K562 (cell line): ENCODE data around the gene PRF1. TPM values are rescaled to one million over a fixed set of nuclear protein-coding genes. Genes with fewer than 3 reads are reported as not detected.

Experiments
- DIDO1 ChIP-seq: fragments of 450-650 bp; IDR thresholded peaks from 2 replicates; pipeline ENCODE4 v1.6.1; 2016; ENCODE audit warnings: low read depth, missing biosample characterization, missing genetic modification characterization
- E2F1 ChIP-seq: sonication (generic); formaldehyde crosslinking; IDR thresholded peaks from 2 replicates; pipeline ENCODE4 v1.8.1; 2023; ENCODE audit warnings: mild to moderate bottlenecking, missing genetic modification reagents, moderate library complexity
- EP400 ChIP-seq: fragments of 450-650 bp; IDR thresholded peaks from 2 replicates; pipeline ENCODE4 v1.6.1; 2017; ENCODE audit warnings: antibody characterized with exemption, mild to moderate bottlenecking, moderate library complexity
- FOXA3 ChIP-seq, 2 experiments: fragments of 450-650 bp in 1 of 2; sonication (generic) in 1 of 2; formaldehyde crosslinking; IDR thresholded peaks in 1 of 2; conservative IDR thresholded peaks in 1 of 2; 2 replicates each; pipeline versions ENCODE4 v1.4.0 to v1.8.0; 2020 to 2022; ENCODE audit warnings: mild to moderate bottlenecking in 2 of 2, missing genetic modification reagents in 1 of 2
- KDM2B ChIP-seq: fragments of 250-450 bp; sonication (Bioruptor Pico); IDR thresholded peaks from 2 replicates; pipeline ENCODE4 v1.8.0; 2021; ENCODE audit warnings: mild to moderate bottlenecking, moderate library complexity
- MTA3 ChIP-seq: fragments of 450-650 bp; formaldehyde crosslinking; IDR thresholded peaks from 2 replicates; pipeline ENCODE4 v1.6.1; 2017; ENCODE audit warnings: mild to moderate bottlenecking, borderline replicate concordance
- NCOA4 ChIP-seq: fragments of 450-650 bp; IDR thresholded peaks from 2 replicates; pipeline ENCODE4 v1.6.1; 2018; ENCODE audit warnings: mild to moderate bottlenecking; ENCODE audit not compliant: partially characterized antibody
- NR2C1 ChIP-seq, 2 experiments: fragments of 450-650 bp; IDR thresholded peaks; 2 replicates each; pipeline ENCODE4 v1.6.1; 2017; ENCODE audit warnings: mild to moderate bottlenecking in 2 of 2, antibody characterized with exemption in 1 of 2, inconsistent platforms in 1 of 2, missing compliant biosample characterization in 1 of 2, missing genetic modification characterization in 1 of 2
- PHF8 ChIP-seq: fragments of 200-600 bp; sonication (generic); IDR thresholded peaks from 2 replicates; pipeline ENCODE4 v1.6.1; 2012; ENCODE audit warnings: mixed run types, mild to moderate bottlenecking, inconsistent platforms, low read length, moderate library complexity, borderline replicate concordance
- TBL1XR1 ChIP-seq, 2 experiments: IDR thresholded peaks; 2 replicates each; pipeline ENCODE4 v1.6.1; 2012; ENCODE audit warnings: improper control_type of control experiment in 2 of 2, low read length in 2 of 2, mild to moderate bottlenecking in 1 of 2
- ZKSCAN1 ChIP-seq: fragments of 150-350 bp; IDR thresholded peaks from 2 replicates; pipeline ENCODE4 v1.6.1; 2016; ENCODE audit warnings: low read depth, low read length
- ZNF175 ChIP-seq: fragments of 200-800 bp; sonication (Bioruptor generic); IDR thresholded peaks from 2 replicates; pipeline ENCODE4 v1.6.1; 2016; ENCODE audit warnings: low read depth, mild to moderate bottlenecking, missing genetic modification characterization, missing compliant biosample characterization
- polyA plus RNA-seq, 8 experiments: library from polyadenylated mRNA; depleted of rRNA in 4 of 8; stranded (reverse) in 5 of 8; unstranded in 3 of 8; fragments of >200 nt; fragmentation: Nextera tagmentation in 2 of 8; fragmentation: Illumina TruSeq in 1 of 8; extraction: Ambion mirVana in 2 of 8; extraction: Trizol in 1 of 8; gene quantifications; 2 replicates each; pipeline versions ENCODE4 v1.2.1 to v1.2.3, GENCODE V29; 2011 to 2014; ENCODE audit warnings: inconsistent platforms in 1 of 8, missing spikeins in 1 of 8
- total RNA-seq, 7 experiments: library from RNA; depleted of rRNA in 6 of 7; stranded (reverse); fragments of >200 nt in 6 of 7; fragmentation: Illumina TruSeq in 2 of 7; extraction: Trizol in 2 of 7; gene quantifications; 2 replicates each; pipeline versions ENCODE4 v1.2.1 to v1.2.3, GENCODE V29; 2011 to 2021; ENCODE audit warnings: low replicate concordance in 1 of 7
- TF ChIP-seq, protein P1 (sequence below): fragments of 450-650 bp; IDR thresholded peaks from 2 replicates; pipeline ENCODE4 v1.6.1; 2016; ENCODE audit warnings: mild to moderate bottlenecking, moderate library complexity

PRF1 gene
- total and polyA plus RNA-seq, 9 of the 15 experiments (the other 6 are each of a cell fraction or from before 2014, with no cell fraction given) = 3.8 to 8.6 (median 6.3) TPM

DNA sequence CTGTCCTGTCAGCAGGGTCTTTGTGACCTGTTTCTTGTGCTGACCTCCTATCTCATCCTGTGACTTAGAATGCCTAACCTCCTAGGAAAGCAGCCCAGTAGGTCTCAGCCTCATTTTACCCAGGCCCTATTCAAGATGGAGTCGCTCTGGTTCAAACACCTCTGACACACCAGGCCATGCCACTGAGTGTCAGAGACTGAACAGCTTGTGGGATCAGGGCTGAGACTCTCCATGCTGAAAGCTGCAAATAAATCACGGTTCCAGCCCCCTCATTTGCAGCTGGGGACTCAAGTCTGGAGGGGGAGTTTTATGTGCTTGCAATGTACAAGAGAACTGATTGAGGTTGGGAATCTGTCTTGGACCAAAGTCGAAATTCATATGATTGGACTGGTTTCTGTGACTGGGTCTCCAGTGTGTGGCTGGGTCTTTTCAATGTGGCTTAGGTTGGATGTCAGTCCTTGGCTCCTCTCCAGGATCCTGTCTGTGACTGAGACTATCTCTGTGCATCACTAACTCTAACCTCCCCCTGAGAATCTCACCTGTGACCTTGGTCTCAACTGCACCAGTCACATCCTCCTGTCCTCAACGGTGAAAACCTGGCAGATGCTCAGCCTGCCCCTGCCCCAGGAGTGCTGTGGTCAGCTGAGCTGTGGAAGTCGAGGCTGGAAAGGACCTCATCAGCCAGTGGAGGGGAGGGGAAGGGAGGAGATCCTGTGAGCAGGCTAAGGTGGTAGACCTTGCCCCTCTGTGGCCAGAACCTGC lies 11.7 kb downstream of the PRF1 start (continued):
- TF ChIP-seq KDM2B (no peak), NCOA4 (no peak), ZNF175 (CRISPR knock-in tag) (peak; percentile 99), DIDO1 (tag) (peak; percentile 92), PHF8 (no peak), EP400 (no peak), MTA3 (0 out of 2 replicates have a peak, but pooled peaks have one; percentile 8), NR2C1 (IDR thresholded peaks at IDR 0.05) (no peak), NR2C1 (tag; IDR thresholded peaks at IDR 0.05) (peak; percentile 96), ZKSCAN1 (no peak), FOXA3 (CRISPR knock-in tag; conservative IDR thresholded peaks at IDR 0.05 in 1 of 2, IDR thresholded peaks at IDR 0.05 in 1 of 2) (0 out of 4 replicates have a peak, but pooled peaks of 1 of the 2 experiments have one; percentile 9), TBL1XR1 (IDR thresholded peaks at IDR 0.05; ENCODE audit: low read length in 2 of 2) (no peak), E2F1 (no peak)
- TF ChIP-seq, protein P1, sequence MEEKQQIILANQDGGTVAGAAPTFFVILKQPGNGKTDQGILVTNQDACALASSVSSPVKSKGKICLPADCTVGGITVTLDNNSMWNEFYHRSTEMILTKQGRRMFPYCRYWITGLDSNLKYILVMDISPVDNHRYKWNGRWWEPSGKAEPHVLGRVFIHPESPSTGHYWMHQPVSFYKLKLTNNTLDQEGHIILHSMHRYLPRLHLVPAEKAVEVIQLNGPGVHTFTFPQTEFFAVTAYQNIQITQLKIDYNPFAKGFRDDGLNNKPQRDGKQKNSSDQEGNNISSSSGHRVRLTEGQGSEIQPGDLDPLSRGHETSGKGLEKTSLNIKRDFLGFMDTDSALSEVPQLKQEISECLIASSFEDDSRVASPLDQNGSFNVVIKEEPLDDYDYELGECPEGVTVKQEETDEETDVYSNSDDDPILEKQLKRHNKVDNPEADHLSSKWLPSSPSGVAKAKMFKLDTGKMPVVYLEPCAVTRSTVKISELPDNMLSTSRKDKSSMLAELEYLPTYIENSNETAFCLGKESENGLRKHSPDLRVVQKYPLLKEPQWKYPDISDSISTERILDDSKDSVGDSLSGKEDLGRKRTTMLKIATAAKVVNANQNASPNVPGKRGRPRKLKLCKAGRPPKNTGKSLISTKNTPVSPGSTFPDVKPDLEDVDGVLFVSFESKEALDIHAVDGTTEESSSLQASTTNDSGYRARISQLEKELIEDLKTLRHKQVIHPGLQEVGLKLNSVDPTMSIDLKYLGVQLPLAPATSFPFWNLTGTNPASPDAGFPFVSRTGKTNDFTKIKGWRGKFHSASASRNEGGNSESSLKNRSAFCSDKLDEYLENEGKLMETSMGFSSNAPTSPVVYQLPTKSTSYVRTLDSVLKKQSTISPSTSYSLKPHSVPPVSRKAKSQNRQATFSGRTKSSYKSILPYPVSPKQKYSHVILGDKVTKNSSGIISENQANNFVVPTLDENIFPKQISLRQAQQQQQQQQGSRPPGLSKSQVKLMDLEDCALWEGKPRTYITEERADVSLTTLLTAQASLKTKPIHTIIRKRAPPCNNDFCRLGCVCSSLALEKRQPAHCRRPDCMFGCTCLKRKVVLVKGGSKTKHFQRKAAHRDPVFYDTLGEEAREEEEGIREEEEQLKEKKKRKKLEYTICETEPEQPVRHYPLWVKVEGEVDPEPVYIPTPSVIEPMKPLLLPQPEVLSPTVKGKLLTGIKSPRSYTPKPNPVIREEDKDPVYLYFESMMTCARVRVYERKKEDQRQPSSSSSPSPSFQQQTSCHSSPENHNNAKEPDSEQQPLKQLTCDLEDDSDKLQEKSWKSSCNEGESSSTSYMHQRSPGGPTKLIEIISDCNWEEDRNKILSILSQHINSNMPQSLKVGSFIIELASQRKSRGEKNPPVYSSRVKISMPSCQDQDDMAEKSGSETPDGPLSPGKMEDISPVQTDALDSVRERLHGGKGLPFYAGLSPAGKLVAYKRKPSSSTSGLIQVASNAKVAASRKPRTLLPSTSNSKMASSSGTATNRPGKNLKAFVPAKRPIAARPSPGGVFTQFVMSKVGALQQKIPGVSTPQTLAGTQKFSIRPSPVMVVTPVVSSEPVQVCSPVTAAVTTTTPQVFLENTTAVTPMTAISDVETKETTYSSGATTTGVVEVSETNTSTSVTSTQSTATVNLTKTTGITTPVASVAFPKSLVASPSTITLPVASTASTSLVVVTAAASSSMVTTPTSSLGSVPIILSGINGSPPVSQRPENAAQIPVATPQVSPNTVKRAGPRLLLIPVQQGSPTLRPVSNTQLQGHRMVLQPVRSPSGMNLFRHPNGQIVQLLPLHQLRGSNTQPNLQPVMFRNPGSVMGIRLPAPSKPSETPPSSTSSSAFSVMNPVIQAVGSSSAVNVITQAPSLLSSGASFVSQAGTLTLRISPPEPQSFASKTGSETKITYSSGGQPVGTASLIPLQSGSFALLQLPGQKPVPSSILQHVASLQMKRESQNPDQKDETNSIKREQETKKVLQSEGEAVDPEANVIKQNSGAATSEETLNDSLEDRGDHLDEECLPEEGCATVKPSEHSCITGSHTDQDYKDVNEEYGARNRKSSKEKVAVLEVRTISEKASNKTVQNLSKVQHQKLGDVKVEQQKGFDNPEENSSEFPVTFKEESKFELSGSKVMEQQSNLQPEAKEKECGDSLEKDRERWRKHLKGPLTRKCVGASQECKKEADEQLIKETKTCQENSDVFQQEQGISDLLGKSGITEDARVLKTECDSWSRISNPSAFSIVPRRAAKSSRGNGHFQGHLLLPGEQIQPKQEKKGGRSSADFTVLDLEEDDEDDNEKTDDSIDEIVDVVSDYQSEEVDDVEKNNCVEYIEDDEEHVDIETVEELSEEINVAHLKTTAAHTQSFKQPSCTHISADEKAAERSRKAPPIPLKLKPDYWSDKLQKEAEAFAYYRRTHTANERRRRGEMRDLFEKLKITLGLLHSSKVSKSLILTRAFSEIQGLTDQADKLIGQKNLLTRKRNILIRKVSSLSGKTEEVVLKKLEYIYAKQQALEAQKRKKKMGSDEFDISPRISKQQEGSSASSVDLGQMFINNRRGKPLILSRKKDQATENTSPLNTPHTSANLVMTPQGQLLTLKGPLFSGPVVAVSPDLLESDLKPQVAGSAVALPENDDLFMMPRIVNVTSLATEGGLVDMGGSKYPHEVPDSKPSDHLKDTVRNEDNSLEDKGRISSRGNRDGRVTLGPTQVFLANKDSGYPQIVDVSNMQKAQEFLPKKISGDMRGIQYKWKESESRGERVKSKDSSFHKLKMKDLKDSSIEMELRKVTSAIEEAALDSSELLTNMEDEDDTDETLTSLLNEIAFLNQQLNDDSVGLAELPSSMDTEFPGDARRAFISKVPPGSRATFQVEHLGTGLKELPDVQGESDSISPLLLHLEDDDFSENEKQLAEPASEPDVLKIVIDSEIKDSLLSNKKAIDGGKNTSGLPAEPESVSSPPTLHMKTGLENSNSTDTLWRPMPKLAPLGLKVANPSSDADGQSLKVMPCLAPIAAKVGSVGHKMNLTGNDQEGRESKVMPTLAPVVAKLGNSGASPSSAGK = no peak
